ENCODE results near the gene TLR8. TPM values are rescaled to one million over a fixed set of nuclear protein-coding genes. Genes with fewer than 3 reads are reported as not detected.
A peak's percentile ranks its signal among the peaks of the same experiment; 100 is the strongest.

Gene TLR8
- total RNA-seq, 2 experiments from 2014 or later = not detected

GRCh38 chrX:12951595-12951975 is 45.2 kb downstream of the TLR8 start:
- no TSS peak for BruUV-seq (replicated peaks)
- H3K79me2 ChIP-seq (ENCODE audit: insufficient read depth, low read depth, low read length) = no peaks in the 10 kb centered on the region

GRCh38 chrX:12953420-12953819 is 47.0 kb downstream of the TLR8 start:
- no peak for DNase-seq (ENCODE audit: low spot score)
- intact Hi-C loops (cut with micrococcal nuclease; ENCODE audit: unreplicated experiment) = no loop called here

More at GRCh38 chrX:12951595-12951975, 45.2 kb downstream of the TLR8 start:
- H3K27ac ChIP-seq (ENCODE audit: low read depth, low read length, poor library complexity, severe bottlenecking) = peak overlapping the region; percentile 73
- DNase-seq (ENCODE audit: low spot score) = peak; percentile 52
- H4K20me1 ChIP-seq (ENCODE audit: insufficient read depth, low read length) = no peaks in the 10 kb centered on the region
- H3K36me3 ChIP-seq (ENCODE audit: insufficient read depth, low read length) = no peaks in the 10 kb centered on the region
- CTCF ChIA-PET (ENCODE audit: unreplicated experiment) = interaction anchor here (0.8 to 3.7 kb wide), 6 partner anchors 57 to 536 kb away, joined by 3 to 12 read pairs (median 3); no protein-coding TSS in a partner anchor
- POLR2A ChIA-PET = interaction anchor here (1.5 to 3.5 kb wide), 7 partner anchors 20 to 535 kb away, joined by 4 to 17 read pairs (median 15); partner anchors contain the start of gene TMSB4X
- peak overlapping the region; percentile 81 for H3K4me2 ChIP-seq (ENCODE audit: low read length)
- H3K4me3 ChIP-seq (ENCODE audit: low read depth, low read length, poor library complexity, severe bottlenecking) = peak overlapping the region; percentile 44
- no peaks in the 10 kb centered on the region for H3K9me2 ChIP-seq (ENCODE audit: insufficient read depth, low read length)
- TF ChIP-seq EZH2phosphoT487 (IDR thresholded peaks at IDR 0.05; ENCODE audit: borderline replicate concordance, low read depth, low read length) = no peak
- no peak for TF ChIP-seq CTCF (conservative IDR thresholded peaks at IDR 0.05; ENCODE audit: low read length)
- H2AFZ ChIP-seq (ENCODE audit: low read length) = peak overlapping the region; percentile 78; the same call in 1 of the 2 replicates
- intact Hi-C loops (cut with micrococcal nuclease; ENCODE audit: unreplicated experiment) = loop anchor here (1.0 to 2.0 kb wide), 3 partner anchors 22 to 134 kb away; no protein-coding TSS in a partner anchor
- H3K4me1 ChIP-seq (ENCODE audit: insufficient read depth, low read length, poor library complexity, severe bottlenecking) = peaks cover 96% of the 10 kb centered on the region
- no peaks in the 10 kb centered on the region for H3K9me3 ChIP-seq (ENCODE audit: low read length)

More at GRCh38 chrX:12953420-12953819, 47.0 kb downstream of the TLR8 start:
- Histone ChIP-seq H3K27ac (ENCODE audit: low read depth, low read length, poor library complexity, severe bottlenecking) (no peak overlapping the region), H3K4me1 (ENCODE audit: insufficient read depth, low read length, poor library complexity, severe bottlenecking) (peaks cover 96% of the 10 kb centered on the region), H3K4me2 (ENCODE audit: low read length) (no peak overlapping the region), H3K4me3 (ENCODE audit: low read depth, low read length, poor library complexity, severe bottlenecking) (no peak overlapping the region), H3K9me2 (ENCODE audit: insufficient read depth, low read length) (no peaks in the 10 kb centered on the region), H3K36me3 (ENCODE audit: insufficient read depth, low read length) (no peaks in the 10 kb centered on the region), H4K20me1 (ENCODE audit: insufficient read depth, low read length) (no peaks in the 10 kb centered on the region), H2AFZ (ENCODE audit: low read length) (no peak overlapping the region), H3K79me2 (ENCODE audit: insufficient read depth, low read depth, low read length) (no peaks in the 10 kb centered on the region), H3K9me3 (ENCODE audit: low read length) (no peaks in the 10 kb centered on the region)
- no peak for TF ChIP-seq EZH2phosphoT487 (IDR thresholded peaks at IDR 0.05; ENCODE audit: borderline replicate concordance, low read depth, low read length)
- TF ChIP-seq CTCF (conservative IDR thresholded peaks at IDR 0.05; ENCODE audit: low read length) = no peak
- ChIA-PET CTCF (ENCODE audit: unreplicated experiment) (no interaction called here), POLR2A (interaction anchor here (0.6 to 2.1 kb wide), 5 partner anchors 20 to 802 kb away, joined by 3 to 9 read pairs (median 3); no protein-coding TSS in a partner anchor)
- no TSS peak for BruUV-seq (replicated peaks)

All from OCI-LY7 (cell line).